GM10266 (cell line): ENCODE data around the gene ACAT2.
"Not testable (repeated sequence)": the region's sequence is repeated elsewhere in the genome, so short reads cannot be mapped to it uniquely, and the experiment has no call there.

ENCODE experiments used
- DNase-seq: peaks from one replicate; pipeline ENCODE4 v3.0.0; 2012; ENCODE audit errors: extremely low spot score
- CTCF ChIP-seq: IDR thresholded peaks from 2 replicates; pipeline ENCODE4 v1.5.1; 2012; ENCODE audit warnings: mild to moderate bottlenecking, low read depth; ENCODE audit not compliant: control insufficient read depth, insufficient read depth; ENCODE audit errors: missing control alignments

ACAT2 gene

DNA sequence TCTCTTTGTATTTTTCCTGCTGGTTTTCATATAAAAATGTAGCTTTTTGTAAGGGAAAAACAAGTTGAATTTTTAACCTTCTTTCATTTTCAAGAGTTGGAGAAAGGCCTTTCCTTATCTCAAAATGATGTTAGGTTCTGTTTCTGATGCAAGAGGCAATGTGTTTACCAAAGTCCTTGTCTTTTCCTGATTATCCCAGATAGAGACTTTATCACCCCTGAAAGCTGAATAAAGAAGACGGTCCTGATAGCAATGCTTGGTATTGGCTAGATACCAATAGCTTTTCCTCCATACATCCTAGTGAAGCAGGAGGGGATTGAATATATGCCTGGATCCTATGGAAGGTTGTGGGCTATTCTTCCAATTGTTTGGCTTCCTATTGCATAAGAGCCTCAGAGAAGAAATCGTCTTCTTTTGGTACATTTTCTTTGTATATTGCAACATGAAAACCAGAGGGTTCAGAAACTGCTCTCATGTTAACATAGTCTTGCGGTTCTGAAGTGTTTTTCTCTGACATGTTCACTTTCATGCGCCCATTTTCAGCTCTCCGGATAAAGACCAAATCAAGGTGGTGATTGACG lies 43.7 kb downstream of the ACAT2 start:
- no peak for DNase-seq
- no peak for TF ChIP-seq CTCF

- no peak for TF ChIP-seq CTCF
- no peak for DNase-seq
Observed at GRCh38 chr6:159806021-159806458, 44.2 kb downstream of the ACAT2 start.

DNA sequence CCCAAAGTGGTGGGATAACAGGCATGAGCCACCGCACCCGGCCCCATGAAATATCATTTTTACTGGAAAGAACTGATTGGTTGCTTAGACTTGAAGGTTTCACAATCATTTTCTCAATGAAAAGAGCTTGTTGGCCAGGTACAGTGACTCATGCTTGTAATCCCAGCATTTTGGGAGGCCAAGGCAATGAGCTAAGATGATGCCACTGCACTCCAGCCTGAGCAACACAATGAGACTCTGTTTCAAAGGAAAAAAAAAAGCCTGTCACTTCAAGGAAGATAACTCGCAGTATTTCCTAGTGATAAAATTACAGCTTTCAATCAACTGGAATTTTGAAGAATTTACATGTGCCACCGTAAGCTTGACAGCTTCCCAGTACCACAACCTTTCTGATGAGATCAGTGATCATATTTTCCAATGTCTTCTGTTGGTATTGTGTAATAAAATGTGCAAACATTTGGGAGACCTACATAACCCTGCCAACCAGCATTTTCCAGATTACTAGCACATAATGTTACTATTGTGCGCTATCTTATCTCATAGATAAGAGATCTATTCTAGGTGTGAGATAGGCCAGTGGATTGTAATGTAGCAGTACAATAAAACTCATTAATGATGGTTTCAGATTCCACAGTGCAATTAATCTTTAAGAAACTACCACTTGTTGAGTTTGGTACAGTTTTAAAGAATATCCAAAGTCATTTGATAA lies 45.5 kb downstream of the ACAT2 start:
- no peak for DNase-seq
- TF ChIP-seq CTCF: no peak

DNA sequence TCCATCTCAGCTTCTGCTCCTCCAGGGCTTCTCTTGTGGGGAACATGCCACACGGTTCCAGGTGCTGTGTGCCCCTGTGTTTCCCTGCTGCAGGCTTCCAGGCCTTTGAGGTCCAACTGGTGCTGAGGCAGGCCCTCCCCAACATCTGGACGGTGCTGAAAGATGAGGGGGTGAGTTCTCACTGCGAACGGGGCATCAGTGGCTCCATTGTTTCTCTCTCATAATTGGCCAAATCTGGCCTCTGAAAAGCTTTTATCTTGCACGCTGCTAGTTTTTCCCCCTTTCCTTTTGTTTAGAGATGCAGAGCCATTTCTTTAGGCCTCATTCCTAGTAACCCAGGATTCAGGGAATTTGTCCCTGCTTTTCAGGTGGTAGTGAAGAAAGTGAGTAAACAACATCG lies 46.8 kb downstream of the ACAT2 start:
- no peak for DNase-seq
- no peak for TF ChIP-seq CTCF

DNA sequence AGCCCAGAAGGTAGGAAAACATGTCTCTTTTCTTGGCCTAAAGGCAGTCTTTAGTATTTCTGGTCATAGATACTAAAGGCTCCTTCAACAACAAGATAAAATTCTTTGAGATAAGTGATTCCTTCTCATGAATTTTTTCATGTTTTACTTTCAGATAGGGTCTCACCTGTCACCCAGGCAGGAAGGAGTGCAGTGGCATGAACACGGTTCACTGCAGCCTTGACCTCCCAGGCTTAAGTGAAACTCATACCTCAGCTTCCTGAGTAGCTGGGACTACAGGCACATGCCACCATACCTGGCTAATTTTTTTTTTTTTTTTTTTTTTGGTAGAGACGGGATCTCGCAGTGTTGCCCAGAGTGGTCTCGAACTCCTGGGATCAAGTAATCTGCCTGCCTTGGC lies 47.3 kb downstream of the ACAT2 start:
- DNase-seq: no peak
- no peak for TF ChIP-seq CTCF

GRCh38 chr6:159813781-159814180 lies 51.9 kb downstream of the ACAT2 start:
- DNase-seq: no peak
- TF ChIP-seq CTCF: no peak

DNA sequence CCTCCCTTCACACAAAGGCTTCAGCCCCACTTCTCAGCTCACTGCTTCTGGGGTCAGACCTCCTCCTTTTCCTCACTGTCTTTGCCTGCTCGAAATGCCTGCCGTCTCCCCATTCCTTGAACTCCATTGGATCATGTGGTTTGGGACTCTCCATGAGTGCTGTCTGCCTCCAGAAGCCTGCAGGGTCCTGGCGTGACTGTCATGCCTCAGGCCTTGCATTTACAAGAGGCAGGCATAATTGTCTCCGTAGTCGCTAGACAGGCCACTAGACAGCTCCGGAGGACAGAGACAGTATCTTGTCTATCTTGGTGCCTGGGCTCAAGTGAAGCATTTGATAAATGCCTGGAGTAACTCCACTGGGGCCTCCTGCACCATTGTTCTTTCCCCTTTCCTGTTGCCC lies 53.6 kb downstream of the ACAT2 start:
- DNase-seq: no peak
- no peak for TF ChIP-seq CTCF

GRCh38 chr6:159816775-159817174 lies 54.9 kb downstream of the ACAT2 start:
- DNase-seq: not testable (repeated sequence)
